HepG2 (cell line): Measurements from ENCODE around the gene HPS3. TPM values are rescaled to one million over a fixed set of nuclear protein-coding genes. Genes with fewer than 3 reads are reported as not detected.

Source experiments
- BCL6 ChIP-seq: IDR thresholded peaks from 2 replicates; pipeline ENCODE4 v1.6.1; 2016; ENCODE audit warnings: missing genetic modification reagents, missing compliant biosample characterization
- CREM ChIP-seq, 2 experiments: sonication (generic) in 1 of 2; formaldehyde crosslinking in 1 of 2; IDR thresholded peaks; 2 replicates each; pipeline versions ENCODE4 v1.4.0 to v1.6.1; 2016 to 2020; ENCODE audit warnings: antibody characterized with exemption in 1 of 2, mild to moderate bottlenecking in 1 of 2, missing genetic modification reagents in 1 of 2
- ETV5 ChIP-seq: IDR thresholded peaks from 2 replicates; pipeline ENCODE4 v1.6.1; 2018; ENCODE audit warnings: missing biosample characterization, missing genetic modification reagents, inconsistent platforms, borderline replicate concordance
- FOSL2 ChIP-seq: sonication (generic); formaldehyde crosslinking; IDR thresholded peaks from 2 replicates; pipeline ENCODE4 v1.4.0; 2020; ENCODE audit warnings: missing genetic modification reagents
- FOXA1 ChIP-seq, 2 experiments: fragments of 450-650 bp in 1 of 2; sonication (generic) in 1 of 2; formaldehyde crosslinking in 1 of 2; IDR thresholded peaks; 2 replicates each; pipeline versions ENCODE4 v1.4.0 to v1.6.1; 2016 to 2020; ENCODE audit warnings: missing genetic modification reagents in 1 of 2
- GATAD2A ChIP-seq: IDR thresholded peaks from 2 replicates; pipeline ENCODE4 v1.6.1; 2016
- HNRNPK ChIP-seq: fragments of 200-400 bp; formaldehyde crosslinking; IDR thresholded peaks from 2 replicates; pipeline ENCODE4 v1.6.1; 2018; ENCODE audit warnings: low read length, low read depth, moderate library complexity, mild to moderate bottlenecking; ENCODE audit not compliant: poor library complexity, severe bottlenecking
- ISX ChIP-seq: sonication (generic); formaldehyde crosslinking; conservative IDR thresholded peaks from 2 replicates; pipeline ENCODE4 v1.5.0; 2020; ENCODE audit warnings: missing genetic modification reagents
- KAT7 ChIP-seq: IDR thresholded peaks from 2 replicates; pipeline ENCODE4 v1.6.1; 2018; ENCODE audit warnings: borderline replicate concordance, missing compliant biosample characterization
- LCORL ChIP-seq, 2 experiments: fragments of 450-650 bp in 1 of 2; sonication (generic) in 1 of 2; formaldehyde crosslinking in 1 of 2; IDR thresholded peaks; 2 replicates each; pipeline versions ENCODE4 v1.5.0 to v1.6.1; 2017 to 2020; ENCODE audit warnings: antibody characterized with exemption in 1 of 2, missing genetic modification reagents in 1 of 2
- MED1 ChIP-seq: sonication (generic); formaldehyde crosslinking; IDR thresholded peaks from 2 replicates; pipeline ENCODE4 v1.4.0; 2020; ENCODE audit warnings: missing genetic modification reagents
- MXI1 ChIP-seq: IDR thresholded peaks from 3 replicates; pipeline ENCODE4 v1.6.1; 2012; ENCODE audit warnings: low read depth, low read length, inconsistent platforms, borderline replicate concordance
- NCOA2 ChIP-seq: sonication (generic); formaldehyde crosslinking; IDR thresholded peaks from 2 replicates; pipeline ENCODE4 v1.8.0; 2022; ENCODE audit warnings: inconsistent platforms
- PITX1 ChIP-seq: sonication (generic); formaldehyde crosslinking; IDR thresholded peaks from 2 replicates; pipeline ENCODE4 v1.5.1; 2020; ENCODE audit warnings: mild to moderate bottlenecking, missing genetic modification reagents
- RFX1 ChIP-seq: fragments of 450-650 bp; IDR thresholded peaks from 2 replicates; pipeline ENCODE4 v1.6.1; 2017
- ZFP36L1 ChIP-seq: sonication (generic); formaldehyde crosslinking; IDR thresholded peaks from 2 replicates; pipeline ENCODE4 v1.8.0; 2022; ENCODE audit warnings: mild to moderate bottlenecking, missing genetic modification reagents, moderate library complexity
- ZNF30 ChIP-seq: sonication (generic); formaldehyde crosslinking; IDR thresholded peaks from 2 replicates; pipeline ENCODE4 v1.5.0; 2020; ENCODE audit warnings: mild to moderate bottlenecking, missing genetic modification reagents
- polyA plus RNA-seq, 8 experiments: library from polyadenylated mRNA; depleted of rRNA in 3 of 8; stranded (reverse) in 7 of 8; unstranded in 1 of 8; fragments of >200 nt; fragmentation: Illumina TruSeq in 4 of 8; extraction: Trizol in 4 of 8; gene quantifications; 2 replicates each; pipeline versions ENCODE4 v1.2.1 to v1.2.3, GENCODE V29; 2011 to 2016; ENCODE audit warnings: low read depth in 4 of 8, missing spikeins in 1 of 8, mixed read lengths in 1 of 8; ENCODE audit not compliant: insufficient read depth in 1 of 8
- total RNA-seq, 5 experiments: library from RNA; depleted of rRNA; stranded (reverse); fragments of >200 nt; fragmentation: Illumina TruSeq; extraction: Trizol; gene quantifications; 2 replicates each; pipeline ENCODE4 v1.2.3, GENCODE V29; 2016; ENCODE audit warnings: low read depth in 1 of 5
- TF ChIP-seq, protein P1 (sequence below): sonication (generic); formaldehyde crosslinking; IDR thresholded peaks from 2 replicates; pipeline ENCODE4 v1.4.0; 2020; ENCODE audit warnings: missing genetic modification reagents
- TF ChIP-seq, protein P2 (sequence below): IDR thresholded peaks from 2 replicates; pipeline ENCODE4 v1.6.1; 2012; ENCODE audit warnings: low read length, improper control_type of control experiment
- TF ChIP-seq, protein P3 (sequence below): IDR thresholded peaks from 2 replicates; pipeline ENCODE4 v1.6.1; 2016; ENCODE audit warnings: missing genetic modification reagents, missing compliant biosample characterization
- TF ChIP-seq, protein P4 (sequence below): sonication (generic); formaldehyde crosslinking; IDR thresholded peaks from 2 replicates; pipeline ENCODE4 v1.8.0; 2022; ENCODE audit warnings: mild to moderate bottlenecking, missing genetic modification reagents, moderate library complexity

The HPS3 gene
- total and polyA plus RNA-seq, 2 of the 13 experiments (the other 11 are each of a cell fraction or from before 2014, with no cell fraction given) = 9.5 to 18.9 TPM

DNA sequence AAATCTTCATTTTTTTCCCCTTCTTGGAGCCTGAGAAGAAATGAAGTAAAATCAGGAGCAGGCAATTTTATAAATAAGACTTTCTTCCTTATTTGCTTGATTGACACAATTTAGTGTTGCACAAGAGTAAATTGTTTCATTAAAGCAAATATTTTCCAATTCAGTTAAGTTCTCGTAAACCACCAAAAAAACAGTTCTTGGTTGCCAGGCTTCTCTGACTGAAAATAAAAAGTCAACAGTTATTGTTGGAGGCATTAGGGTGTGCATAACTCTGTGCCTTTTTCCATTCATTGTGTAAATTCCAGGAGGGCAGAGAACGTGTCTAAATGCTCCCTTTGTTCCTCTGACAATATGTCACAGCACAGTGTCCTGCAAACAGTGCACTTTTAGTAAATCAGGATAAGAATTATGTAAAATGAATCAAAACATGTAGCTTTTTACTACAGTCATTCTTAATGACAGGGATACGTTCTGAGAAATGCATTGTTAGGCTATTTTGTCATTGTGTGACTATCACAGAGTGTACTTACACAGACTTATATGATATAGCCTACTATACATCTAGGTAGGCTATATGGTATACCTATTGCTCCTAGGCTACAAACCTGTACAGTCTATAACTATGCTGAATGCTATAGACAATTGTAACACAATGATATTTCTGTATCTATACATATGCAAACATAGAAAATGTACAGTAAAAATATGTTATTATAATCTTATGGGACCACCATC, 92.5 kb downstream of the HPS3 start, which contains the start of gene CP (continued):
- TF ChIP-seq BCL6 (CRISPR knock-in tag) = peak; percentile 75; the same call in 1 of the 2 replicates
- no peak for TF ChIP-seq HNRNPK
- TF ChIP-seq CREM (IDR thresholded peaks at IDR 0.05) = peak; percentile 72
- no peak for TF ChIP-seq CREM (CRISPR knock-in tag; IDR thresholded peaks at IDR 0.05)
- TF ChIP-seq ISX (CRISPR knock-in tag) = no peak
- peak; percentile 41; the same call in 1 of the 2 replicates for TF ChIP-seq ETV5 (CRISPR knock-in tag)
- TF ChIP-seq GATAD2A = peak; percentile 78
- TF ChIP-seq, protein P1, sequence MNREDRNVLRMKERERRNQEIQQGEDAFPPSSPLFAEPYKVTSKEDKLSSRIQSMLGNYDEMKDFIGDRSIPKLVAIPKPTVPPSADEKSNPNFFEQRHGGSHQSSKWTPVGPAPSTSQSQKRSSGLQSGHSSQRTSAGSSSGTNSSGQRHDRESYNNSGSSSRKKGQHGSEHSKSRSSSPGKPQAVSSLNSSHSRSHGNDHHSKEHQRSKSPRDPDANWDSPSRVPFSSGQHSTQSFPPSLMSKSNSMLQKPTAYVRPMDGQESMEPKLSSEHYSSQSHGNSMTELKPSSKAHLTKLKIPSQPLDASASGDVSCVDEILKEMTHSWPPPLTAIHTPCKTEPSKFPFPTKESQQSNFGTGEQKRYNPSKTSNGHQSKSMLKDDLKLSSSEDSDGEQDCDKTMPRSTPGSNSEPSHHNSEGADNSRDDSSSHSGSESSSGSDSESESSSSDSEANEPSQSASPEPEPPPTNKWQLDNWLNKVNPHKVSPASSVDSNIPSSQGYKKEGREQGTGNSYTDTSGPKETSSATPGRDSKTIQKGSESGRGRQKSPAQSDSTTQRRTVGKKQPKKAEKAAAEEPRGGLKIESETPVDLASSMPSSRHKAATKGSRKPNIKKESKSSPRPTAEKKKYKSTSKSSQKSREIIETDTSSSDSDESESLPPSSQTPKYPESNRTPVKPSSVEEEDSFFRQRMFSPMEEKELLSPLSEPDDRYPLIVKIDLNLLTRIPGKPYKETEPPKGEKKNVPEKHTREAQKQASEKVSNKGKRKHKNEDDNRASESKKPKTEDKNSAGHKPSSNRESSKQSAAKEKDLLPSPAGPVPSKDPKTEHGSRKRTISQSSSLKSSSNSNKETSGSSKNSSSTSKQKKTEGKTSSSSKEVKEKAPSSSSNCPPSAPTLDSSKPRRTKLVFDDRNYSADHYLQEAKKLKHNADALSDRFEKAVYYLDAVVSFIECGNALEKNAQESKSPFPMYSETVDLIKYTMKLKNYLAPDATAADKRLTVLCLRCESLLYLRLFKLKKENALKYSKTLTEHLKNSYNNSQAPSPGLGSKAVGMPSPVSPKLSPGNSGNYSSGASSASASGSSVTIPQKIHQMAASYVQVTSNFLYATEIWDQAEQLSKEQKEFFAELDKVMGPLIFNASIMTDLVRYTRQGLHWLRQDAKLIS = peak; percentile 87
- TF ChIP-seq ZFP36L1 (CRISPR knock-in tag) = no peak
- TF ChIP-seq, protein P2, sequence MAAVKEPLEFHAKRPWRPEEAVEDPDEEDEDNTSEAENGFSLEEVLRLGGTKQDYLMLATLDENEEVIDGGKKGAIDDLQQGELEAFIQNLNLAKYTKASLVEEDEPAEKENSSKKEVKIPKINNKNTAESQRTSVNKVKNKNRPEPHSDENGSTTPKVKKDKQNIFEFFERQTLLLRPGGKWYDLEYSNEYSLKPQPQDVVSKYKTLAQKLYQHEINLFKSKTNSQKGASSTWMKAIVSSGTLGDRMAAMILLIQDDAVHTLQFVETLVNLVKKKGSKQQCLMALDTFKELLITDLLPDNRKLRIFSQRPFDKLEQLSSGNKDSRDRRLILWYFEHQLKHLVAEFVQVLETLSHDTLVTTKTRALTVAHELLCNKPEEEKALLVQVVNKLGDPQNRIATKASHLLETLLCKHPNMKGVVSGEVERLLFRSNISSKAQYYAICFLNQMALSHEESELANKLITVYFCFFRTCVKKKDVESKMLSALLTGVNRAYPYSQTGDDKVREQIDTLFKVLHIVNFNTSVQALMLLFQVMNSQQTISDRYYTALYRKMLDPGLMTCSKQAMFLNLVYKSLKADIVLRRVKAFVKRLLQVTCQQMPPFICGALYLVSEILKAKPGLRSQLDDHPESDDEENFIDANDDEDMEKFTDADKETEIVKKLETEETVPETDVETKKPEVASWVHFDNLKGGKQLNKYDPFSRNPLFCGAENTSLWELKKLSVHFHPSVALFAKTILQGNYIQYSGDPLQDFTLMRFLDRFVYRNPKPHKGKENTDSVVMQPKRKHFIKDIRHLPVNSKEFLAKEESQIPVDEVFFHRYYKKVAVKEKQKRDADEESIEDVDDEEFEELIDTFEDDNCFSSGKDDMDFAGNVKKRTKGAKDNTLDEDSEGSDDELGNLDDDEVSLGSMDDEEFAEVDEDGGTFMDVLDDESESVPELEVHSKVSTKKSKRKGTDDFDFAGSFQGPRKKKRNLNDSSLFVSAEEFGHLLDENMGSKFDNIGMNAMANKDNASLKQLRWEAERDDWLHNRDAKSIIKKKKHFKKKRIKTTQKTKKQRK = no peak
- TF ChIP-seq FOXA1 (IDR thresholded peaks at IDR 0.05) = peak; percentile 26; the same call in 1 of the 2 replicates
- peak; percentile 55; the same call in 1 of the 2 replicates for TF ChIP-seq FOXA1 (CRISPR knock-in tag; IDR thresholded peaks at IDR 0.05)
- TF ChIP-seq, protein P3, sequence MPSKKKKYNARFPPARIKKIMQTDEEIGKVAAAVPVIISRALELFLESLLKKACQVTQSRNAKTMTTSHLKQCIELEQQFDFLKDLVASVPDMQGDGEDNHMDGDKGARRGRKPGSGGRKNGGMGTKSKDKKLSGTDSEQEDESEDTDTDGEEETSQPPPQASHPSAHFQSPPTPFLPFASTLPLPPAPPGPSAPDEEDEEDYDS = peak; percentile 68
- TF ChIP-seq, protein P4, sequence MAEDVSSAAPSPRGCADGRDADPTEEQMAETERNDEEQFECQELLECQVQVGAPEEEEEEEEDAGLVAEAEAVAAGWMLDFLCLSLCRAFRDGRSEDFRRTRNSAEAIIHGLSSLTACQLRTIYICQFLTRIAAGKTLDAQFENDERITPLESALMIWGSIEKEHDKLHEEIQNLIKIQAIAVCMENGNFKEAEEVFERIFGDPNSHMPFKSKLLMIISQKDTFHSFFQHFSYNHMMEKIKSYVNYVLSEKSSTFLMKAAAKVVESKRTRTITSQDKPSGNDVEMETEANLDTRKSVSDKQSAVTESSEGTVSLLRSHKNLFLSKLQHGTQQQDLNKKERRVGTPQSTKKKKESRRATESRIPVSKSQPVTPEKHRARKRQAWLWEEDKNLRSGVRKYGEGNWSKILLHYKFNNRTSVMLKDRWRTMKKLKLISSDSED (CRISPR knock-in tag) = no peak
- peak; percentile 95 for TF ChIP-seq MED1
- peak; percentile 88 for TF ChIP-seq NCOA2 (CRISPR knock-in tag)
- 0 out of 2 replicates have a peak, but pooled peaks have one; percentile 21 for TF ChIP-seq LCORL (IDR thresholded peaks at IDR 0.05)
- TF ChIP-seq LCORL (CRISPR knock-in tag; IDR thresholded peaks at IDR 0.05) = peak; percentile 49; the same call in 1 of the 2 replicates
- no peak for TF ChIP-seq FOSL2 (CRISPR knock-in tag)
- 0 out of 2 replicates have a peak, but pooled peaks have one; percentile 58 for TF ChIP-seq KAT7 (CRISPR knock-in tag)
- no peak for TF ChIP-seq ZNF30 (CRISPR knock-in tag)
- 0 out of 2 replicates have a peak, but pooled peaks have one; percentile 19 for TF ChIP-seq RFX1
- TF ChIP-seq MXI1 = peak; percentile 29; the same call in 1 of the 3 replicates
- TF ChIP-seq PITX1 (CRISPR knock-in tag) = peak; percentile 80; the same call in 1 of the 2 replicates
